Stimulated activated naive B cell treated with anti-CD40 and anti-IgM and Interleukin-4, amounts not matched to agents 10 μg/mL and 1 μg/mL and 100 μg/mL, for 72 hours (primary cell): ENCODE data around the gene CIAO1.
"Not testable (repeated sequence)": the region's sequence is repeated elsewhere in the genome, so short reads cannot be mapped to it uniquely, and the experiment has no call there.

Source experiments
- ATAC-seq, 2 donors: fragments of 150-1000 bp; cut with Tn5 transposase; replicated peaks; 2 replicates each; pipeline ENCODE4 v1.10.0; 2021; ENCODE audit warnings: moderate library complexity in 1 of 2
- DNase-seq: peaks from one replicate; pipeline ENCODE4 v3.0.0; 2021
- H3K27ac Mint-ChIP-seq: one replicate; pipeline ENCODE4 v1.8.0; 2022; ENCODE audit warnings: mild to moderate bottlenecking, mixed read lengths
- H3K27me3 Mint-ChIP-seq, 2 donors: one replicate each; pipeline ENCODE4 v1.8.0; 2022; ENCODE audit warnings: mixed read lengths in 2 of 2
- H3K36me3 Mint-ChIP-seq, 2 donors: one replicate each; pipeline ENCODE4 v1.8.0; 2022; ENCODE audit warnings: mixed read lengths in 2 of 2, mild to moderate bottlenecking in 1 of 2
- H3K4me1 Mint-ChIP-seq, 2 donors: one replicate each; pipeline ENCODE4 v1.8.0; 2022; ENCODE audit warnings: mixed read lengths in 2 of 2, mild to moderate bottlenecking in 1 of 2
- H3K4me3 Mint-ChIP-seq, 2 donors: one replicate each; pipeline ENCODE4 v1.8.0; 2022; ENCODE audit warnings: mild to moderate bottlenecking in 2 of 2, mixed read lengths in 2 of 2, moderate library complexity in 1 of 2
- H3K9me3 Mint-ChIP-seq, 2 donors: one replicate each; pipeline ENCODE4 v1.8.0; 2022; ENCODE audit warnings: mixed read lengths in 2 of 2, mild to moderate bottlenecking in 1 of 2

CIAO1 gene

GRCh38 chr2:96265840-96266679 lies at the start of gene CIAO1, which contains the start of gene TMEM127:
Gene CIAO1 (plus strand): TSS chr2:96266225. CDS start chr2:96266351, 126 bp downstream.
Gene TMEM127 (minus strand): TSS chr2:96265997. CDS start chr2:96265381, 616 bp downstream.
- Mint-ChIP-seq H3K9me3 (no peaks in the 10 kb centered on the region), H3K27ac (peak within 1 kb of the TSS; percentile 98), H3K36me3 (peaks cover 23 to 38% of the 10 kb centered on the region in 2 donors), H3K27me3 (no peaks in the 10 kb centered on the region), H3K4me1 (peaks cover 23 to 54% of the 10 kb centered on the region in 2 donors), H3K4me3 (peak within 1 kb of the TSS; percentile 95 to 100)
- ATAC-seq = peak; percentile 92 to 94
- DNase-seq = peak; percentile 99

GRCh38 chr2:96218508-96219131 lies 47.4 kb upstream of the CIAO1 start:
- H3K9me3 Mint-ChIP-seq = no peaks in the 10 kb centered on the region
- no peak for DNase-seq
- H3K4me1 Mint-ChIP-seq = peaks cover 9 to 21% of the 10 kb centered on the region in 2 donors
- H3K4me3 Mint-ChIP-seq = no peak overlapping the region
- no peak overlapping the region for H3K27ac Mint-ChIP-seq
- H3K36me3 Mint-ChIP-seq = peaks cover 0 to 13% of the 10 kb centered on the region in 2 donors
- no peak for ATAC-seq
- H3K27me3 Mint-ChIP-seq = no peaks in the 10 kb centered on the region

- not testable (repeated sequence) for H3K9me3 Mint-ChIP-seq, H3K27me3 Mint-ChIP-seq, ATAC-seq, H3K27ac Mint-ChIP-seq, DNase-seq, H3K4me3 Mint-ChIP-seq
- H3K4me1 Mint-ChIP-seq = peaks cover 10 to 31% of the 10 kb centered on the region in 2 donors
- peaks cover 0 to 12% of the 10 kb centered on the region in 2 donors for H3K36me3 Mint-ChIP-seq
Measured at GRCh38 chr2:96219959-96220358, 46.1 kb upstream of the CIAO1 start.

- not testable (repeated sequence) for ATAC-seq
Measured at GRCh38 chr2:96221106-96221505, 44.9 kb upstream of the CIAO1 start.

GRCh38 chr2:96225016-96225533 lies 41.0 kb upstream of the CIAO1 start:
- H3K4me3 Mint-ChIP-seq = peak overlapping the region; percentile 2 to 3
- H3K27ac Mint-ChIP-seq = peak overlapping the region; percentile 91
- DNase-seq = peak; percentile 47
- H3K36me3 Mint-ChIP-seq = peaks cover 0 to 4% of the 10 kb centered on the region in 2 donors
- H3K4me1 Mint-ChIP-seq = peaks cover 21 to 33% of the 10 kb centered on the region in 2 donors
- ATAC-seq = peak; percentile 95
- H3K27me3 Mint-ChIP-seq = no peaks in the 10 kb centered on the region
- H3K9me3 Mint-ChIP-seq = no peaks in the 10 kb centered on the region

More at GRCh38 chr2:96221106-96221505, 44.9 kb upstream of the CIAO1 start:
- H3K4me1 Mint-ChIP-seq = peaks cover 18 to 33% of the 10 kb centered on the region in 2 donors
- H3K4me3 Mint-ChIP-seq, DNase-seq, H3K9me3 Mint-ChIP-seq, H3K27ac Mint-ChIP-seq, H3K27me3 Mint-ChIP-seq: not testable (repeated sequence)
- peaks cover 0 to 12% of the 10 kb centered on the region in 2 donors for H3K36me3 Mint-ChIP-seq

GRCh38 chr2:96231316-96231715 lies 34.7 kb upstream of the CIAO1 start:
- Mint-ChIP-seq H3K9me3 (no peaks in the 10 kb centered on the region), H3K4me1 (peaks cover 20 to 21% of the 10 kb centered on the region in 2 donors), H3K27me3 (no peaks in the 10 kb centered on the region), H3K36me3 (peaks cover 3 to 9% of the 10 kb centered on the region in 2 donors), H3K4me3 (no peak overlapping the region), H3K27ac (peak overlapping the region; percentile 69)
- no peak for ATAC-seq
- no peak for DNase-seq

GRCh38 chr2:96233436-96233835 lies 32.6 kb upstream of the CIAO1 start:
- DNase-seq (no peak), ATAC-seq (peak; percentile 6 to 24)
- H3K27ac Mint-ChIP-seq = peak overlapping the region; percentile 88
- peak overlapping the region; percentile 37 to 47 for H3K4me3 Mint-ChIP-seq
- H3K9me3 Mint-ChIP-seq = no peaks in the 10 kb centered on the region
- no peaks in the 10 kb centered on the region for H3K27me3 Mint-ChIP-seq
- H3K4me1 Mint-ChIP-seq = peaks cover 18% of the 10 kb centered on the region in 2 donors
- peaks cover 10 to 17% of the 10 kb centered on the region in 2 donors for H3K36me3 Mint-ChIP-seq

- Mint-ChIP-seq H3K9me3 (no peaks in the 10 kb centered on the region), H3K27me3 (no peaks in the 10 kb centered on the region), H3K36me3 (peaks cover 10 to 17% of the 10 kb centered on the region in 2 donors), H3K4me3 (peak overlapping the region; percentile 37 to 47), H3K27ac (peak overlapping the region; percentile 88), H3K4me1 (peaks cover 18% of the 10 kb centered on the region in 2 donors)
- peak; percentile 98 to 99 for ATAC-seq
- DNase-seq = peak; percentile 39
Measured at GRCh38 chr2:96233880-96234316, 32.1 kb upstream of the CIAO1 start.

- Mint-ChIP-seq H3K27ac (peak overlapping the region; percentile 59), H3K27me3 (no peaks in the 10 kb centered on the region), H3K9me3 (no peaks in the 10 kb centered on the region), H3K36me3 (peaks cover 7 to 17% of the 10 kb centered on the region in 2 donors), H3K4me3 (no peak overlapping the region), H3K4me1 (peaks cover 24 to 33% of the 10 kb centered on the region in 2 donors)
- no peak for ATAC-seq
- DNase-seq = no peak
Measured at GRCh38 chr2:96236882-96237281, 29.1 kb upstream of the CIAO1 start.

- Mint-ChIP-seq H3K27ac (no peak overlapping the region), H3K27me3 (no peaks in the 10 kb centered on the region), H3K4me3 (no peak overlapping the region), H3K4me1 (peaks cover 32 to 46% of the 10 kb centered on the region in 2 donors), H3K9me3 (no peaks in the 10 kb centered on the region), H3K36me3 (peaks cover 7 to 21% of the 10 kb centered on the region in 2 donors)
- DNase-seq (no peak), ATAC-seq (no peak)
Measured at GRCh38 chr2:96238266-96238665, 27.8 kb upstream of the CIAO1 start.

GRCh38 chr2:96239091-96239490 lies 26.9 kb upstream of the CIAO1 start:
- no peaks in the 10 kb centered on the region for H3K9me3 Mint-ChIP-seq

GRCh38 chr2:96239745-96240264 lies 26.2 kb upstream of the CIAO1 start:
- no peaks in the 10 kb centered on the region for H3K27me3 Mint-ChIP-seq
- no peaks in the 10 kb centered on the region for H3K9me3 Mint-ChIP-seq
- H3K4me3 Mint-ChIP-seq = no peak overlapping the region
- DNase-seq (no peak), ATAC-seq (no peak)
- peaks cover 22 to 37% of the 10 kb centered on the region in 2 donors for H3K4me1 Mint-ChIP-seq
- H3K36me3 Mint-ChIP-seq = peaks cover 10 to 27% of the 10 kb centered on the region in 2 donors
- no peak overlapping the region for H3K27ac Mint-ChIP-seq

More at GRCh38 chr2:96239091-96239490, 26.9 kb upstream of the CIAO1 start:
- ATAC-seq (no peak), DNase-seq (no peak)
- Mint-ChIP-seq H3K4me1 (peaks cover 26 to 39% of the 10 kb centered on the region in 2 donors), H3K36me3 (peaks cover 7 to 21% of the 10 kb centered on the region in 2 donors), H3K27ac (peak overlapping the region; percentile 9), H3K27me3 (no peaks in the 10 kb centered on the region), H3K4me3 (no peak overlapping the region)

GRCh38 chr2:96240341-96241038 lies 25.5 kb upstream of the CIAO1 start:
- Mint-ChIP-seq H3K9me3 (no peaks in the 10 kb centered on the region), H3K27ac (peak overlapping the region; percentile 42), H3K4me1 (peaks cover 25 to 41% of the 10 kb centered on the region in 2 donors), H3K36me3 (peaks cover 13 to 30% of the 10 kb centered on the region in 2 donors), H3K4me3 (no peak overlapping the region), H3K27me3 (no peaks in the 10 kb centered on the region)
- ATAC-seq (no peak), DNase-seq (no peak)
